HG02981 (cell line): Measurements from ENCODE around the gene PRX.
"Not testable (repeated sequence)": the region's sequence is repeated elsewhere in the genome, so short reads cannot be mapped to it uniquely, and the experiment has no call there.

ENCODE experiments used
- ATAC-seq: cut with Tn5 transposase; IDR thresholded peaks from one replicate; pipeline ENCODE4 v1.9.1; 2021; ENCODE audit warnings: mild to moderate bottlenecking, moderate library complexity; ENCODE audit not compliant: unreplicated experiment

The PRX gene

GRCh38 chr19:40393894-40394815, 19.0 kb downstream of the PRX start:
- ATAC-seq: no peak

DNA sequence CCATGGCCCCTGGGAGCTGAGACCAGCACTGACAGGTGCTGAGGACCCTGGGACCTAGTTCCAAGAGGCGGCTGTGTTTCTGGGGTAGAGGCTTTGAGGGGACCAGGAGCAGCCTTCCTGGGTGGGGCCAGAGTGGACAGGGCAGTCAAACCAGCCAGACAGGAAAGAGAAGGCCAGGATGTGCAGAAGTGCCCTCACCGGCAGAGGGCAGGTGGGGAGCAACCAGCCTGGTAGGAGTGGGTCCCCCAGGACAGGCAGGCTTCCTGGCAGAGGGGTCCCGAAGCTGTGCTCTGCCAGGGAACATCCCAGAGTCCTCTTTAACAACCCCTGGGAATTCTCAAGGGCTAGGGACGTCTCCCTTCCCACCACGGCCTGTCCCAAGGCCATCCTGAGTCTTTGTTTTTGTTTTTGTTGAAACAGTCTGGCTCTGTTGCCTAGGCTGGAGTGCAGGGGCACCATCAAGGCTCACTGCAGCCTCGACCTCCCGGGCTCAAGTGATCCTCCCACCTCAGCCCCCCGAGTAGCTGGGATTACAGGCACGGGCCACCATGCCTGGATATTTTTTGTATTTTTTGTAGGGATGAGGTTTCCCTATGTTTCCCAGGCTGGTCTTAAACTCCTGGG, 20.2 kb downstream of the PRX start:
- no peak for ATAC-seq

DNA sequence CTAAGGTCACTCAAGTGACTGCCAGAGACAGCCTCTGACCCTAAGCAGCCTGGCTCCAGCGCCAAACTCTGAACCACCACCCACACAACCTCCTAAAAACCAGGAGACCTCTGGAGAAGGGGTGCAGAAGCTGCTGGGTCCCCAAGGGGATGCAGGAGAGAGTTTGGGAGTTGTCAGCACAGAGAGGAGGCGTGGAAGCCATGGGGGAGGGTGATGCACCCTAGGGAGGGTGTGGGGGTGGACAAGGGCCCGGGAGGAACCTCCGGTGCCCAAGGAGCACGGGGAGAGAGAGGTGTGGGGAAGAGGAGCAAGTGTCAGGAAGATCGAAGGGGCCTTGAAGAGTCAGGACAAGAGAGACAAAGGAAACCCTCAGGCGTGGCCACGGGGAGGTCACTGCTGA, 21.1 kb downstream of the PRX start:
- ATAC-seq: no peak

DNA sequence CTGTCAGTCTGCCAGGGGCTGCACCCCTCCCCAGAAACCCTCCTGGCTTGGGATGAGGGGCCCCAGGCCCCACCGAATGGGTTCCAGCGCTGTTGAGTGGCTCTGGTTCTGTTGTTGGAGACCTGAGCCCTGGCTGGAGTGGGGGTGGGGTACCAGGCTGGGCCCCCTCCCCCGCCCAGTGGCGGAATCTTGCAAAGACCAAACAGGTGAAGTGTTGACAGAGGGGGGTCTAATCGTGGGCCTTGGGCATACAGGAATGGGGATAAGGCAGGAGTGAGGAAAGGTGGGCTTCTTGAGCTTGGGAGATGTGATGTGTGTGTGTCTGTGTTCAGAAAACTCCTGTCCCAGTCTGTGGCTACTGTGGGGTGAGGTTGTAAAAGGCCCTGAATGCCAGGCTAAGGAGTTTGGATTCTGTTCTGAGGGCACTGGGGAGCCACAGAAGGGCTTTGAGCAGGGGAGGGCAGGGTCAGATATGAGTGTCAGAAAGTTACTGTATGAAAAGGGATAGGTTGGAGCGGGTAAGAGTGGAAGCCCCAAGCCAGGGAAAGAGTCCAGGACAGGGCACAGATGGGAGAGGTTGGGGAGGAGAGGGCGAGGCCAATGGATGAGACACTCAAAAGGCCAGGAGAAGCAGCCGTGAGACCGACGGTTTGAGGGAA, 23.0 kb downstream of the PRX start, which contains the start of gene HIPK4:
Gene HIPK4 (minus strand): TSS at position 98 of the 659 bp plus-strand sequence. CDS start 279 bp downstream, outside the sequence.
- ATAC-seq: no peak

DNA sequence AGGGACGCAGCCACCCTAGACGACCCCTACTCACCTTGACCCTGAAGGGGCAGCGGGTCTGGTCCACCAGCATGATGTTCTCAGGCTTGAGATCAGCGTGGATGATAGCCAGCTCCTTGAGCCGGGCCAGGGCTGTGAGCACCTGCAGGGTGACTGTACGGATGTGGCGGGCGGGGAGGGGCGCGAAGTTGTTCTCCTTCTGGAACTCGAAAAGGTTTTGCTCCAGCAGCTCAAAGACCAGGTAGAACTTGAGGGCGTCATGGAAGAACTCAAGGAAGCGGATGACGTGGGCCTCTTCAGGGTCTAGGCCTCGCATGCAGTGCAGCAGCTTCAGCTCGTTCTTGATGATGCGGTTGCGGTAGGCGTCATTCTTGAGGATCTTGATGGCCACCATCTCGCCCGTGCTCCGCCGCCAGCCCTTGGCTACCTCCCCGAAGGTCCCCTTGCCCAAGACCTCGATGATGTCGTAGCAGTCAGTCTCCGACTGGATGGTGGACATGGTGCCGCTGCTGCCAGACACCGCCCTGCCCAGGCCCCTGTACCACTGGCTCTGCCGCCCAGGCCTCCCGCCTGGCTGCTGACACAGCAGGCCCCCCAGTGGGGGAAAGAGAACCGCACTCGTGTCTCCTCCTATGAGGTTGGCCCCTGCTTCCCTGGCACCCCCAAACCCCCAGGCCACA, 23.6 kb downstream of the PRX start:
- ATAC-seq: no peak

DNA sequence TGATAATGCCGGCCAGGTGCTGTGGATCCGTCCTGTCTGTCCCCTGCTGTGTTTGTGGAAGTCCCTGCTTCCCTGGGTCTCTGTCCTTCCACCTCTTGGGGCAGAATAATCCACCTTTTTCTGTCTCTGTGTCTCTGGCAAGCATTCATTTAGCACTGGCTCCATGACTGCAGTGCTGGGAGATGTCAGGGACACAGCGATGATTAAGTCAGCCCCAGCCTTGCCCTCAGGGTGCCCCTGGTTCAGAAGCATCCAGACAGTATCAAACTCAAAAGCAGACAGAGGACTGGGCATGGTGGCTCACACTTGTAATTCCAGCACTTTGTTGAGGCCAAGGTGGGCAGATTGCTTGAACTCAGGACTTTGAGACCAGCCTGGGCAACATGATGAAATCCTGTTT, 24.7 kb downstream of the PRX start:
- ATAC-seq: no peak

GRCh38 chr19:40387155-40387554, 26.0 kb downstream of the PRX start:
- ATAC-seq: no peak

- ATAC-seq: no peak
Observed at GRCh38 chr19:40383668-40384248, 29.4 kb downstream of the PRX start.

DNA sequence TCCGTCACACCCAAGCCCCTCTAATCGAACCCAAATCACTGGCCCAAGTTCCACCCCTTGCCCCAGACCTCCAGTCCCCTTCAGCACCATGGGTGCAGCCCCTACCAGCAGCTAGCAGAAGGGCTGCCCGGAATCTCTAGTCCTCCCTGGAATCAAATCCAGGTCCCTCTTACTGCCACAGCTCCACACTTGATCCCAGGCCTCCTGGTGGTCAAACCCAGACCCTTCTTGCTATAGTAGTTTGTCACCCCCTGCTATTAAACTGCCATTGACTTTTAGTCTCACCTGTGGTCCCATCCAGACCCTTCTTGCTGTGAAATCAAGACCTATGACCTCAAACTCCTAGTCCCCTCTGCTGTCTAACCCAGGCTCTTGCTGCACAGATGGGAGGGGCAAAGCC, 31.9 kb downstream of the PRX start:
- ATAC-seq: no peak

GRCh38 chr19:40380199-40381037, 32.8 kb downstream of the PRX start:
- no peak for ATAC-seq

DNA sequence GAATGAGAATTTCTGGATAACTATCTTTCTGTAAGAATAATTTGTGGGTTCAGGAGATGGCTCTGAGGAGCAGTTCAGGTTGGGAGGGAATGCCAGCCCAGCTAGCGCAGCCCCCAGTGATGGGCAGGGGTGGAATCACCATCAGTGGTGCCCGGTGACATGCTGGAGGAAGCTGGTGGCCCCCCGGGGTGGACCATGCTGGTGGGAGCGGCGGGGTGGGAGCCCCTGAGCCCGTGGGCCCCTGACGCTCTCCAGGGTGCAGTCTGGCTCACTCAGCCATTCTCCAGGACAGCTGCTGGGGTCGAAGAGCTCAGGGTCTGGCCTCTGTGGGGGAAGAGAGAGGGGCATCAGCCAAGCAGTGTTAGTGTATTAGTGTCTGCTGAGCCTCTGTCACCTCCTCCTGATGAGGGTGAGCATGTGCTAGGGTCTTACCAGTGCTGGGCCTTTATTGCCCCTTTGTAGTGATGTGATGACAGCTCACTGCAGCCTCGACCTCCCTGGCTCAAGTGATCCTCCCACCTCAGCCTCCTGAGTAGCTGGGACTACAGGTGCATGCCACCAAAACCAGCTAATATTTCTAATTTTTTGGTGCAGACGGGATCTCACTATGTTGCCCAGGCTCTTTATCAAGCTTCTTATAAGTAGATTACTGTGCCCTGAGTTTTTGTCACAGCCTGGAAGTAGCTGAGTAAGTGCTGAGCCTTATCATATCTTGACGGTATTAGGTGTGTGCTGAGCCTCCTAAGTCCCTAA, 33.6 kb downstream of the PRX start:
- ATAC-seq: no peak

GRCh38 chr19:40378509-40378908, 34.7 kb downstream of the PRX start:
- ATAC-seq: no peak

DNA sequence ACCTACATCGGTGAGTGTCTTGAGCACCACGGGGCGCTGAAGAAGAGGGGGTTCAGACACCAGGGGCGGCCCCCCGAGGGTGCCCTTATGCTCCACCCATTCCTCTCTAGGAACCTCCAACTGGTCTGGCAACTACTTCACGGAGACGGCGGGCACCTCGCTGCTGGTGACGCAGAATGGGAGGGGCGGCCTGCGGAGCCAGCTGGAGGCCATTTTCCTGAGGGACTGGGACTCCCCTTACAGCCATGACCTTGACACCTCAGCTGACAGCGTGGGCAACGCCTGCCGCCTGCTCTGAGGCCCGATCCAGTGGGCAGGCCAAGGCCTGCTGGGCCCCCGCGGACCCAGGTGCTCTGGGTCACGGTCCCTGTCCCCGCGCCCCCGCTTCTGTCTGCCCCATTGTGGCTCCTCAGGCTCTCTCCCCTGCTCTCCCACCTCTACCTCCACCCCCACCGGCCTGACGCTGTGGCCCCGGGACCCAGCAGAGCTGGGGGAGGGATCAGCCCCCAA, 35.2 kb downstream of the PRX start:
- ATAC-seq: no peak

- ATAC-seq: no peak
Observed at GRCh38 chr19:40376286-40376862, 36.8 kb downstream of the PRX start.

- ATAC-seq: no peak
Observed at GRCh38 chr19:40374084-40374483, 39.1 kb downstream of the PRX start.

- ATAC-seq: no peak
Observed at GRCh38 chr19:40371802-40372122, 41.4 kb downstream of the PRX start.

GRCh38 chr19:40370997-40371801, 42.0 kb downstream of the PRX start:
- no peak for ATAC-seq

- not testable (repeated sequence) for ATAC-seq
Observed at GRCh38 chr19:40370253-40370652, 42.9 kb downstream of the PRX start.
